HPDE6-E6E7 (cell line): ENCODE results near the gene MRC2.
A peak's percentile ranks its signal among the peaks of the same experiment; 100 is the strongest.
"Not testable (repeated sequence)": the region's sequence is repeated elsewhere in the genome, so short reads cannot be mapped to it uniquely, and the experiment has no call there.

Experiments
- DNase-seq: peaks from one replicate; pipeline ENCODE4 v3.0.0; 2011; ENCODE audit warnings: missing footprints; ENCODE audit errors: extremely low spot score

MRC2 gene

GRCh38 chr17:62680541-62681052, 53.1 kb downstream of the MRC2 start:
- no peak for DNase-seq

GRCh38 chr17:62681061-62681938, 53.8 kb downstream of the MRC2 start:
- DNase-seq, result no peak

GRCh38 chr17:62681939-62682381, 54.5 kb downstream of the MRC2 start:
- DNase-seq, result no peak

- DNase-seq, result no peak
Observed at GRCh38 chr17:62684179-62684578, 56.7 kb downstream of the MRC2 start.

GRCh38 chr17:62687997-62688396, 60.5 kb downstream of the MRC2 start:
- DNase-seq, result no peak

- DNase-seq, result no peak
Observed at GRCh38 chr17:62688398-62689160, 61.1 kb downstream of the MRC2 start.

- no peak for DNase-seq
Observed at GRCh38 chr17:62689441-62690167, 62.1 kb downstream of the MRC2 start.

GRCh38 chr17:62690168-62690897, 62.9 kb downstream of the MRC2 start:
- no peak for DNase-seq

- not testable (repeated sequence) for DNase-seq
Observed at GRCh38 chr17:62691589-62691915, 64.1 kb downstream of the MRC2 start.

- DNase-seq, result no peak
Observed at GRCh38 chr17:62692159-62692651, 64.7 kb downstream of the MRC2 start.

GRCh38 chr17:62692721-62693431, 65.4 kb downstream of the MRC2 start:
- DNase-seq, result peak; percentile 36

GRCh38 chr17:62693616-62694409, 66.3 kb downstream of the MRC2 start:
- DNase-seq, result peak; percentile 54

- not testable (repeated sequence) for DNase-seq
Observed at GRCh38 chr17:62695093-62695738, 67.7 kb downstream of the MRC2 start.

GRCh38 chr17:62696256-62696655, 68.8 kb downstream of the MRC2 start:
- DNase-seq, result no peak

GRCh38 chr17:62696726-62697490, 69.4 kb downstream of the MRC2 start:
- DNase-seq, result no peak

GRCh38 chr17:62698459-62698858, 71.0 kb downstream of the MRC2 start:
- DNase-seq, result not testable (repeated sequence)

GRCh38 chr17:62700964-62701705, 73.7 kb downstream of the MRC2 start:
- DNase-seq, result no peak

- no peak for DNase-seq
Observed at GRCh38 chr17:62701706-62702085, 74.2 kb downstream of the MRC2 start.
